ENCODE measurements around the gene ELAPOR1. TPM values are rescaled to one million over a fixed set of nuclear protein-coding genes. Genes with fewer than 3 reads are reported as not detected.

ELAPOR1 gene
- total and polyA plus RNA-seq, 9 of the 15 experiments (the other 6 are each of a cell fraction or from before 2014, with no cell fraction given): 0.07 to 1.2 (median 0.18) TPM

DNA sequence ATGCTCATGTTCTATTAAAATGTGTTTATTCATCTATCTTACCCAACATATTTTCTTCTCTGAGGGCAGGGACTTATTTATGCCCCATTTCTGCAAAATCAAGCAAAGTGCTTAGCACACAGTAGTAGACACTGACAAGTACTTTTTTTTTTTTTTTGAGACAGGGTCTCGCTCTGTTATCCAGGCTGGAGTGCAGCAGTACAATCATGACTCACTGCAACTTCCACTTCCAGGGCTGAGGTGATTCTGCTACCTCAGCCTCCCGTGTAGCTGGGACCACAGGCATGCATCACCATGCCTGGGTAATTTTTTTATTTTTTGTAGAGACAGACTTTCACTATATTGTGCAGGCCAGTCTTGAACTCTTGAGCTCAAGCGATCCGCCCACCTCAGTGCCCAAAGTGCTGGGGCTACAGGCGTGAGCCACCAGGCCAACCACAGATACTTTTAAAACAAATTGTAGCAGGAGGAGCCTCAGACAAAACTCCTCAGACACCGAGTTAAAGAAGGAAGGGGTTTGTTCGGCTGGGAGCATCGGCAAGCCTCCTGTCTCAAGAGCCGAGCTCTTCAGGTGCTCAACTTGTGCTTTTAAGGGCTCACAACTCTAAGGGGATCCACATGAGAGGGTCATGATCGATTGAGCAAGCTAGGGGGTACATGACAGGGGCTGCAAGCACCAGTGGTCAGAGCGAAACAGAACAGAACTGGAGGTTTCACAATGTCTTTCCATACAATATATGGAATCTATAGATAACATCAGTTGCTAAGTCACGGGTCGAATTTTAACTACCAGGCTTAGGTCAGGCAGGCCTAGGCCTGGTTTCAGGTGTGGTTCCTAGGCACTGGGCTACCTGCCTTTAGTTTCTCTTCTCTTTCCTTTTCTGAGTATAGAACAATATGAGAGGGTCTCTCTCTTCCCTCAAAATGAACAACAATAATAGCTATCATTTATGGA, 29.1 kb upstream of the ELAPOR1 start (continued):
- no peak for TF ChIP-seq NFXL1 (CRISPR knock-in tag; IDR thresholded peaks at IDR 0.05)
- TF ChIP-seq BACH1 (tag; IDR thresholded peaks at IDR 0.05): 0 out of 2 replicates have a peak, but pooled peaks have one; percentile 15
- TF ChIP-seq HDAC8 (tag; IDR thresholded peaks at IDR 0.05): no peak
- TF ChIP-seq SNAPC5 (CRISPR knock-in tag; IDR thresholded peaks at IDR 0.05): no peak
- TF ChIP-seq NUFIP1 (IDR thresholded peaks at IDR 0.05; ENCODE audit: partially characterized antibody): no peak
- TF ChIP-seq ZBTB7A (IDR thresholded peaks at IDR 0.05; ENCODE audit: borderline replicate concordance, control insufficient read depth, low read depth, low read length): 0 out of 2 replicates have a peak, but pooled peaks have one; percentile 6
- TF ChIP-seq CSDE1 (IDR thresholded peaks at IDR 0.05): no peak
- no peak for TF ChIP-seq NFIC (IDR thresholded peaks at IDR 0.05)
- TF ChIP-seq ZNF778 (CRISPR knock-in tag; IDR thresholded peaks at IDR 0.05): no peak
- no peak for TF ChIP-seq ZNF445 (CRISPR knock-in tag; IDR thresholded peaks at IDR 0.05; ENCODE audit: low read depth)
- no peak for TF ChIP-seq BRCA1 (IDR thresholded peaks at IDR 0.05)
- TF ChIP-seq BRCA1 (CRISPR knock-in tag; IDR thresholded peaks at IDR 0.05): no peak
- TF ChIP-seq CEBPG (CRISPR knock-in tag; IDR thresholded peaks at IDR 0.05): no peak
- TF ChIP-seq CEBPG (tag; conservative IDR thresholded peaks at IDR 0.05 in 1 of 2, IDR thresholded peaks at IDR 0.05 in 1 of 2): no peak
- peak; percentile 74 for TF ChIP-seq ZFX (CRISPR knock-in tag; IDR thresholded peaks at IDR 0.05)
- TF ChIP-seq SREBF2 (CRISPR knock-in tag; IDR thresholded peaks at IDR 0.05): 0 out of 2 replicates have a peak, but pooled peaks have one; percentile 73
- TF ChIP-seq ZEB2 (IDR thresholded peaks at IDR 0.05): 0 out of 2 replicates have a peak, but pooled peaks have one; percentile 26
- TF ChIP-seq HIVEP1 (CRISPR knock-in tag; IDR thresholded peaks at IDR 0.05): no peak
- TF ChIP-seq RUNX1 (IDR thresholded peaks at IDR 0.05; ENCODE audit: low read depth): no peak
- no peak for TF ChIP-seq ARHGAP35 (IDR thresholded peaks at IDR 0.05; ENCODE audit: partially characterized antibody)
- TF ChIP-seq TOE1 (IDR thresholded peaks at IDR 0.05; ENCODE audit: borderline replicate concordance): no peak
- TF ChIP-seq TOE1 (CRISPR knock-in tag; IDR thresholded peaks at IDR 0.05; ENCODE audit: borderline replicate concordance, low read depth): no peak
- TF ChIP-seq TCF15 (CRISPR knock-in tag; IDR thresholded peaks at IDR 0.05): no peak
- no peak for TF ChIP-seq ESRRB (CRISPR knock-in tag; IDR thresholded peaks at IDR 0.05; ENCODE audit: borderline replicate concordance)
- TF ChIP-seq PCBP1 (IDR thresholded peaks at IDR 0.05; ENCODE audit: low read depth, low read length, poor library complexity, severe bottlenecking): no peak
- TF ChIP-seq KLF16 (IDR thresholded peaks at IDR 0.05): no peak
- peak; percentile 57; the same call in 1 of the 2 replicates for TF ChIP-seq JUN (IDR thresholded peaks at IDR 0.05; ENCODE audit: borderline replicate concordance, low read depth, low read length)
- TF ChIP-seq JUN (CRISPR knock-in tag; IDR thresholded peaks at IDR 0.05; ENCODE audit: borderline replicate concordance): no peak
- TF ChIP-seq TAL1 (IDR thresholded peaks at IDR 0.05): no peak
- TF ChIP-seq, protein P1, sequence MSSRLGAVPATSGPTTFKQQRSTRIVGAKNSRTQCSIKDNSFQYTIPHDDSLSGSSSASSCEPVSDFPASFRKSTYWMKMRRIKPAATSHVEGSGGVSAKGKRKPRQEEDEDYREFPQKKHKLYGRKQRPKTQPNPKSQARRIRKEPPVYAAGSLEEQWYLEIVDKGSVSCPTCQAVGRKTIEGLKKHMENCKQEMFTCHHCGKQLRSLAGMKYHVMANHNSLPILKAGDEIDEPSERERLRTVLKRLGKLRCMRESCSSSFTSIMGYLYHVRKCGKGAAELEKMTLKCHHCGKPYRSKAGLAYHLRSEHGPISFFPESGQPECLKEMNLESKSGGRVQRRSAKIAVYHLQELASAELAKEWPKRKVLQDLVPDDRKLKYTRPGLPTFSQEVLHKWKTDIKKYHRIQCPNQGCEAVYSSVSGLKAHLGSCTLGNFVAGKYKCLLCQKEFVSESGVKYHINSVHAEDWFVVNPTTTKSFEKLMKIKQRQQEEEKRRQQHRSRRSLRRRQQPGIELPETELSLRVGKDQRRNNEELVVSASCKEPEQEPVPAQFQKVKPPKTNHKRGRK (tag; IDR thresholded peaks at IDR 0.05): no peak

Data from K562 (cell line).